ENCODE results near the gene ETDB.
A peak's percentile ranks its signal among the peaks of the same experiment; 100 is the strongest.

- peak in 2 of 3 experiments; percentile 19 to 44 for TF ChIP-seq CTCF (IDR thresholded peaks at IDR 0.05)
- no peak for TF ChIP-seq POLR2A (IDR thresholded peaks at IDR 0.05)
- TF ChIP-seq POLR2AphosphoS5 (IDR thresholded peaks at IDR 0.05; ENCODE audit: insufficient read depth in 1 of 2, low read depth in 1 of 2): no peak
Observed at GRCh38 chrX:135086197-135086854, 34.0 kb downstream of the ETDB start.
